HEK293 (cell line): ENCODE data around the gene NEK1.

ENCODE experiments used
- GLI4 ChIP-seq: fragments of 450-650 bp; formaldehyde crosslinking; IDR thresholded peaks from 2 replicates; pipeline ENCODE4 v1.5.1; 2016; ENCODE audit warnings: missing biosample characterization, missing genetic modification characterization
- HOXD13 ChIP-seq: sonication (generic); formaldehyde crosslinking; IDR thresholded peaks from 2 replicates; pipeline ENCODE4 v1.8.0; 2022; ENCODE audit warnings: missing genetic modification reagents, borderline replicate concordance
- MYNN ChIP-seq: fragments of 450-650 bp; formaldehyde crosslinking; IDR thresholded peaks from 2 replicates; pipeline ENCODE4 v1.5.1; 2016; ENCODE audit warnings: missing biosample characterization, missing genetic modification characterization, borderline replicate concordance
- MZF1 ChIP-seq: fragments of 450-650 bp; formaldehyde crosslinking; IDR thresholded peaks from 2 replicates; pipeline ENCODE4 v1.5.1; 2017; ENCODE audit warnings: missing biosample characterization, missing genetic modification characterization, borderline replicate concordance
- SP7 ChIP-seq: fragments of 450-650 bp; formaldehyde crosslinking; IDR thresholded peaks from 2 replicates; pipeline ENCODE4 v1.5.1; 2016; ENCODE audit warnings: missing biosample characterization, missing genetic modification characterization
- ZBTB17 ChIP-seq: fragments of 450-650 bp; formaldehyde crosslinking; IDR thresholded peaks from 2 replicates; pipeline ENCODE4 v1.5.1; 2016; ENCODE audit warnings: missing biosample characterization, missing genetic modification characterization
- ZBTB21 ChIP-seq: fragments of 450-650 bp; formaldehyde crosslinking; IDR thresholded peaks from 2 replicates; pipeline ENCODE4 v1.5.1; 2017; ENCODE audit warnings: missing biosample characterization, missing genetic modification characterization
- ZBTB7A ChIP-seq: fragments of 450-650 bp; formaldehyde crosslinking; IDR thresholded peaks from 2 replicates; pipeline ENCODE4 v1.5.1; 2016; ENCODE audit warnings: low read depth, missing biosample characterization, missing genetic modification characterization
- ZBTB8A ChIP-seq: fragments of 450-650 bp; formaldehyde crosslinking; IDR thresholded peaks from 2 replicates; pipeline ENCODE4 v1.5.1; 2016; ENCODE audit warnings: missing biosample characterization, missing genetic modification characterization
- ZFHX2 ChIP-seq: fragments of 450-650 bp; formaldehyde crosslinking; conservative IDR thresholded peaks from 2 replicates; pipeline ENCODE4 v1.5.1; 2016; ENCODE audit warnings: missing biosample characterization, missing genetic modification characterization
- ZNF133 ChIP-seq: fragments of 450-650 bp; formaldehyde crosslinking; IDR thresholded peaks from 2 replicates; pipeline ENCODE4 v1.5.1; 2016; ENCODE audit warnings: missing biosample characterization, missing genetic modification characterization
- ZNF155 ChIP-seq: fragments of 450-650 bp; formaldehyde crosslinking; IDR thresholded peaks from 2 replicates; pipeline ENCODE4 v1.5.1; 2016; ENCODE audit warnings: missing biosample characterization, missing genetic modification characterization
- ZNF302 ChIP-seq: fragments of 450-650 bp; formaldehyde crosslinking; IDR thresholded peaks from 2 replicates; pipeline ENCODE4 v1.5.1; 2016; ENCODE audit warnings: missing biosample characterization, missing genetic modification characterization, low read depth
- ZNF350 ChIP-seq: fragments of 450-650 bp; formaldehyde crosslinking; IDR thresholded peaks from 2 replicates; pipeline ENCODE4 v1.5.0; 2017; ENCODE audit warnings: missing biosample characterization, mild to moderate bottlenecking, missing genetic modification characterization
- ZNF37A ChIP-seq: fragments of 450-650 bp; IDR thresholded peaks from 2 replicates; pipeline ENCODE4 v1.5.1; 2018; ENCODE audit warnings: missing biosample characterization, missing genetic modification characterization
- ZNF416 ChIP-seq: fragments of 450-650 bp; formaldehyde crosslinking; IDR thresholded peaks from 2 replicates; pipeline ENCODE4 v1.5.1; 2016; ENCODE audit warnings: missing biosample characterization, missing genetic modification characterization
- ZNF426 ChIP-seq: fragments of 450-650 bp; formaldehyde crosslinking; IDR thresholded peaks from 2 replicates; pipeline ENCODE4 v1.5.1; 2017; ENCODE audit warnings: missing biosample characterization, missing genetic modification characterization, mild to moderate bottlenecking, inconsistent platforms, moderate library complexity
- ZNF501 ChIP-seq: fragments of 450-650 bp; formaldehyde crosslinking; IDR thresholded peaks from 2 replicates; pipeline ENCODE4 v1.5.1; 2016; ENCODE audit warnings: missing biosample characterization, missing genetic modification characterization
- ZNF521 ChIP-seq: fragments of 450-650 bp; formaldehyde crosslinking; IDR thresholded peaks from 2 replicates; pipeline ENCODE4 v1.5.1; 2017; ENCODE audit warnings: missing biosample characterization, mild to moderate bottlenecking, missing genetic modification characterization
- ZNF548 ChIP-seq: fragments of 450-650 bp; formaldehyde crosslinking; IDR thresholded peaks from 2 replicates; pipeline ENCODE4 v1.5.1; 2016; ENCODE audit warnings: missing biosample characterization, missing genetic modification characterization
- ZNF560 ChIP-seq: fragments of 450-650 bp; formaldehyde crosslinking; IDR thresholded peaks from 2 replicates; pipeline ENCODE4 v1.5.1; 2017; ENCODE audit warnings: missing biosample characterization, missing genetic modification characterization, borderline replicate concordance
- ZNF585B ChIP-seq: fragments of 450-650 bp; formaldehyde crosslinking; IDR thresholded peaks from 2 replicates; pipeline ENCODE4 v1.5.1; 2016; ENCODE audit warnings: missing biosample characterization, missing genetic modification characterization
- ZNF596 ChIP-seq: fragments of 450-650 bp; IDR thresholded peaks from 2 replicates; pipeline ENCODE4 v1.5.0; 2018; ENCODE audit warnings: missing biosample characterization, mild to moderate bottlenecking, missing genetic modification characterization, moderate library complexity
- ZNF610 ChIP-seq: fragments of 450-650 bp; formaldehyde crosslinking; IDR thresholded peaks from 2 replicates; pipeline ENCODE4 v1.5.1; 2016; ENCODE audit warnings: missing biosample characterization, missing genetic modification characterization, borderline replicate concordance
- ZNF626 ChIP-seq: fragments of 450-650 bp; sonication (Bioruptor Pico); formaldehyde crosslinking; IDR thresholded peaks from 2 replicates; pipeline ENCODE4 v1.5.1; 2018; ENCODE audit warnings: missing biosample characterization, missing genetic modification characterization, inconsistent platforms
- ZNF658 ChIP-seq: fragments of 450-650 bp; formaldehyde crosslinking; IDR thresholded peaks from 2 replicates; pipeline ENCODE4; 2016; ENCODE audit warnings: missing biosample characterization, missing genetic modification characterization
- ZNF707 ChIP-seq: fragments of 450-650 bp; formaldehyde crosslinking; IDR thresholded peaks from 2 replicates; pipeline ENCODE4 v1.5.1; 2016; ENCODE audit warnings: missing biosample characterization, missing genetic modification characterization
- TF ChIP-seq, protein P1 (sequence below): fragments of 450-650 bp; IDR thresholded peaks from 2 replicates; pipeline ENCODE4 v1.5.1; 2018; ENCODE audit warnings: missing biosample characterization, mild to moderate bottlenecking, missing genetic modification characterization
- TF ChIP-seq, protein P2 (sequence below): fragments of 450-650 bp; IDR thresholded peaks from 2 replicates; pipeline ENCODE4 v1.5.1; 2018; ENCODE audit warnings: missing biosample characterization, missing genetic modification characterization
- TF ChIP-seq, protein P3 (sequence below): sonication (generic); formaldehyde crosslinking; IDR thresholded peaks from 2 replicates; pipeline ENCODE4 v1.8.1; 2022; ENCODE audit warnings: mild to moderate bottlenecking, moderate library complexity, missing genetic modification reagents
- TF ChIP-seq, protein P4 (sequence below): fragments of 450-650 bp; formaldehyde crosslinking; IDR thresholded peaks from 2 replicates; pipeline ENCODE4 v1.5.1; 2017; ENCODE audit warnings: missing biosample characterization, mild to moderate bottlenecking, missing genetic modification characterization, moderate library complexity
- TF ChIP-seq, protein P5 (sequence below): IDR thresholded peaks from 2 replicates; pipeline ENCODE4 v1.6.1; 2011; ENCODE audit warnings: mild to moderate bottlenecking, low read depth, low read length, borderline replicate concordance
- TF ChIP-seq, protein P6 (sequence below): fragments of 450-650 bp; formaldehyde crosslinking; IDR thresholded peaks from 2 replicates; pipeline ENCODE4 v1.5.1; 2016; ENCODE audit warnings: missing biosample characterization, missing genetic modification characterization

Gene NEK1

DNA sequence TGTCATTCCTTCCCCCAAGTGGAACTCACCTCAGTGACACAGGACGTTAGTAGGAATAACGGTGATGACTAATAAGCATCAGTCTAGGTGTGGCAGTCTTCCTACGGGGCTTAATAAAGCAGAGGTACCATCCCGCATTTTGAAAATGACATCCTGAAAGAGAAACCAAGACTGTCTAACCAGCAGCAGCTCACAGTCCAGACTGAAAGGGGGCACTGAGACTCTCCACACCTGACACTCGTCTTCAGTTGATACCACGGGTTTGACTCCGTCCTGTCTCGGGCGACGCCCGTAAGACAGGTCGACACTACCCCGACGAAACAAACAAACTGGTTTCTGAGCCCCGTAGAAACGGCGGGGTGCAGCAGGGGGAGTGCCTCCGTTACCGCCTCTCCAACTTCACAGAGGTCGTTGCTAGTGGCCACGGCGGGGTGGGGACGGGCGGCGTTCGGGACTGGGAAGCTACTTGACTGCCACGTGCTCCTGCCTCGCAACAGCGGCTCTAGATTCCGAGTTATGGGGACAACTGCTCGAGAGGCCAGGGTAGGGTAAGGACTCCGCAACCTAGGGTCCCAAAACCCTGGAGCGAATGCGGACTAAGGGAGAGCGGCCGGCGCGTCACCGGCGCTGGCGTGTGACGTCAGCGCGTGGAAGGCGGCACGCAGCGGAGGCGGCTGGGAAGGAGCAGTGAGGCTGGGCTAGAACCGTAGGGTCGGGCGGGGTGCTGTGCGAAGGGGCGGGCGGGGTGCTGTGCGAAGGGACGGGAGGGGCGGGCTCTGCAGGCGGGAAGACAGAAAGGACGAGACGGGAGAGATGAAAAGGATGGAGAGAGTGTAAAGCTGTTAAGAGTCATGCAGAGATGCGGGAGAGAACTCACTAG lies at the start of gene NEK1 (continued):
- TF ChIP-seq ZNF350 (tag by site-specific recombination) (no peak), GLI4 (tag by site-specific recombination) (no peak), ZBTB7A (tag by site-specific recombination) (0 out of 2 replicates have a peak, but pooled peaks have one; percentile 44), ZNF37A (tag by site-specific recombination) (no peak), ZNF610 (peak; percentile 20; the same call in 1 of the 2 replicates), ZNF155 (no peak), SP7 (tag by site-specific recombination) (peak; percentile 64; the same call in 1 of the 2 replicates), ZNF416 (tag by site-specific recombination) (no peak), ZNF707 (no peak), ZFHX2 (tag by site-specific recombination) (peak; percentile 65), ZNF626 (tag by site-specific recombination) (no peak), ZNF560 (tag by site-specific recombination) (no peak), ZNF658 (tag by site-specific recombination) (no peak), ZNF133 (tag by site-specific recombination) (no peak), ZBTB21 (peak; percentile 88), ZBTB8A (tag by site-specific recombination) (peak; percentile 17), ZNF585B (tag by site-specific recombination) (no peak), ZNF302 (no peak), ZNF501 (tag by site-specific recombination) (0 out of 2 replicates have a peak, but pooled peaks have one; percentile 55), ZNF596 (tag by site-specific recombination) (no peak), ZNF521 (no peak), ZBTB17 (tag by site-specific recombination) (peak; percentile 23), MZF1 (tag by site-specific recombination) (no peak), MYNN (tag by site-specific recombination) (no peak), ZNF426 (tag by site-specific recombination) (no peak), ZNF548 (tag by site-specific recombination) (no peak), HOXD13 (no peak)
- TF ChIP-seq, protein P1, sequence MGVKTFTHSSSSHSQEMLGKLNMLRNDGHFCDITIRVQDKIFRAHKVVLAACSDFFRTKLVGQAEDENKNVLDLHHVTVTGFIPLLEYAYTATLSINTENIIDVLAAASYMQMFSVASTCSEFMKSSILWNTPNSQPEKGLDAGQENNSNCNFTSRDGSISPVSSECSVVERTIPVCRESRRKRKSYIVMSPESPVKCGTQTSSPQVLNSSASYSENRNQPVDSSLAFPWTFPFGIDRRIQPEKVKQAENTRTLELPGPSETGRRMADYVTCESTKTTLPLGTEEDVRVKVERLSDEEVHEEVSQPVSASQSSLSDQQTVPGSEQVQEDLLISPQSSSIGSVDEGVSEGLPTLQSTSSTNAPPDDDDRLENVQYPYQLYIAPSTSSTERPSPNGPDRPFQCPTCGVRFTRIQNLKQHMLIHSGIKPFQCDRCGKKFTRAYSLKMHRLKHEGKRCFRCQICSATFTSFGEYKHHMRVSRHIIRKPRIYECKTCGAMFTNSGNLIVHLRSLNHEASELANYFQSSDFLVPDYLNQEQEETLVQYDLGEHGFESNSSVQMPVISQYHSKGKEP (tag by site-specific recombination) = no peak
- TF ChIP-seq, protein P2, sequence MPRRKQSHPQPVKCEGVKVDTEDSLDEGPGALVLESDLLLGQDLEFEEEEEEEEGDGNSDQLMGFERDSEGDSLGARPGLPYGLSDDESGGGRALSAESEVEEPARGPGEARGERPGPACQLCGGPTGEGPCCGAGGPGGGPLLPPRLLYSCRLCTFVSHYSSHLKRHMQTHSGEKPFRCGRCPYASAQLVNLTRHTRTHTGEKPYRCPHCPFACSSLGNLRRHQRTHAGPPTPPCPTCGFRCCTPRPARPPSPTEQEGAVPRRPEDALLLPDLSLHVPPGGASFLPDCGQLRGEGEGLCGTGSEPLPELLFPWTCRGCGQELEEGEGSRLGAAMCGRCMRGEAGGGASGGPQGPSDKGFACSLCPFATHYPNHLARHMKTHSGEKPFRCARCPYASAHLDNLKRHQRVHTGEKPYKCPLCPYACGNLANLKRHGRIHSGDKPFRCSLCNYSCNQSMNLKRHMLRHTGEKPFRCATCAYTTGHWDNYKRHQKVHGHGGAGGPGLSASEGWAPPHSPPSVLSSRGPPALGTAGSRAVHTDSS = no peak
- TF ChIP-seq, protein P3, sequence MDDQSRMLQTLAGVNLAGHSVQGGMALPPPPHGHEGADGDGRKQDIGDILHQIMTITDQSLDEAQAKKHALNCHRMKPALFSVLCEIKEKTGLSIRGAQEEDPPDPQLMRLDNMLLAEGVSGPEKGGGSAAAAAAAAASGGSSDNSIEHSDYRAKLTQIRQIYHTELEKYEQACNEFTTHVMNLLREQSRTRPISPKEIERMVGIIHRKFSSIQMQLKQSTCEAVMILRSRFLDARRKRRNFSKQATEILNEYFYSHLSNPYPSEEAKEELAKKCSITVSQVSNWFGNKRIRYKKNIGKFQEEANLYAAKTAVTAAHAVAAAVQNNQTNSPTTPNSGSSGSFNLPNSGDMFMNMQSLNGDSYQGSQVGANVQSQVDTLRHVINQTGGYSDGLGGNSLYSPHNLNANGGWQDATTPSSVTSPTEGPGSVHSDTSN (CRISPR knock-in tag) = no peak; the same call in 1 of the 2 replicates
- TF ChIP-seq, protein P4, sequence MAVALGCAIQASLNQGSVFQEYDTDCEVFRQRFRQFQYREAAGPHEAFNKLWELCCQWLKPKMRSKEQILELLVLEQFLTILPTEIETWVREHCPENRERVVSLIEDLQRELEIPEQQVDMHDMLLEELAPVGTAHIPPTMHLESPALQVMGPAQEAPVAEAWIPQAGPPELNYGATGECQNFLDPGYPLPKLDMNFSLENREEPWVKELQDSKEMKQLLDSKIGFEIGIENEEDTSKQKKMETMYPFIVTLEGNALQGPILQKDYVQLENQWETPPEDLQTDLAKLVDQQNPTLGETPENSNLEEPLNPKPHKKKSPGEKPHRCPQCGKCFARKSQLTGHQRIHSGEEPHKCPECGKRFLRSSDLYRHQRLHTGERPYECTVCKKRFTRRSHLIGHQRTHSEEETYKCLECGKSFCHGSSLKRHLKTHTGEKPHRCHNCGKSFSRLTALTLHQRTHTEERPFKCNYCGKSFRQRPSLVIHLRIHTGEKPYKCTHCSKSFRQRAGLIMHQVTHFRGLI (tag by site-specific recombination) = no peak
- TF ChIP-seq, protein P5, sequence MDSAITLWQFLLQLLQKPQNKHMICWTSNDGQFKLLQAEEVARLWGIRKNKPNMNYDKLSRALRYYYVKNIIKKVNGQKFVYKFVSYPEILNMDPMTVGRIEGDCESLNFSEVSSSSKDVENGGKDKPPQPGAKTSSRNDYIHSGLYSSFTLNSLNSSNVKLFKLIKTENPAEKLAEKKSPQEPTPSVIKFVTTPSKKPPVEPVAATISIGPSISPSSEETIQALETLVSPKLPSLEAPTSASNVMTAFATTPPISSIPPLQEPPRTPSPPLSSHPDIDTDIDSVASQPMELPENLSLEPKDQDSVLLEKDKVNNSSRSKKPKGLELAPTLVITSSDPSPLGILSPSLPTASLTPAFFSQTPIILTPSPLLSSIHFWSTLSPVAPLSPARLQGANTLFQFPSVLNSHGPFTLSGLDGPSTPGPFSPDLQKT = no peak
- TF ChIP-seq, protein P6, sequence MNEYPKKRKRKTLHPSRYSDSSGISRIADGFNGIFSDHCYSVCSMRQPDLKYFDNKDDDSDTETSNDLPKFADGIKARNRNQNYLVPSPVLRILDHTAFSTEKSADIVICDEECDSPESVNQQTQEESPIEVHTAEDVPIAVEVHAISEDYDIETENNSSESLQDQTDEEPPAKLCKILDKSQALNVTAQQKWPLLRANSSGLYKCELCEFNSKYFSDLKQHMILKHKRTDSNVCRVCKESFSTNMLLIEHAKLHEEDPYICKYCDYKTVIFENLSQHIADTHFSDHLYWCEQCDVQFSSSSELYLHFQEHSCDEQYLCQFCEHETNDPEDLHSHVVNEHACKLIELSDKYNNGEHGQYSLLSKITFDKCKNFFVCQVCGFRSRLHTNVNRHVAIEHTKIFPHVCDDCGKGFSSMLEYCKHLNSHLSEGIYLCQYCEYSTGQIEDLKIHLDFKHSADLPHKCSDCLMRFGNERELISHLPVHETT (tag by site-specific recombination) = no peak
